HG03469 (cell line): ENCODE data around the gene NCF1.
"Not testable (repeated sequence)": the region's sequence is repeated elsewhere in the genome, so short reads cannot be mapped to it uniquely, and the experiment has no call there.

Experiments
- ATAC-seq: cut with Tn5 transposase; IDR thresholded peaks from one replicate; pipeline ENCODE4 v1.9.1; 2021; ENCODE audit warnings: mild to moderate bottlenecking, moderate library complexity, moderate number of reproducible peaks; ENCODE audit not compliant: unreplicated experiment

NCF1 gene

DNA sequence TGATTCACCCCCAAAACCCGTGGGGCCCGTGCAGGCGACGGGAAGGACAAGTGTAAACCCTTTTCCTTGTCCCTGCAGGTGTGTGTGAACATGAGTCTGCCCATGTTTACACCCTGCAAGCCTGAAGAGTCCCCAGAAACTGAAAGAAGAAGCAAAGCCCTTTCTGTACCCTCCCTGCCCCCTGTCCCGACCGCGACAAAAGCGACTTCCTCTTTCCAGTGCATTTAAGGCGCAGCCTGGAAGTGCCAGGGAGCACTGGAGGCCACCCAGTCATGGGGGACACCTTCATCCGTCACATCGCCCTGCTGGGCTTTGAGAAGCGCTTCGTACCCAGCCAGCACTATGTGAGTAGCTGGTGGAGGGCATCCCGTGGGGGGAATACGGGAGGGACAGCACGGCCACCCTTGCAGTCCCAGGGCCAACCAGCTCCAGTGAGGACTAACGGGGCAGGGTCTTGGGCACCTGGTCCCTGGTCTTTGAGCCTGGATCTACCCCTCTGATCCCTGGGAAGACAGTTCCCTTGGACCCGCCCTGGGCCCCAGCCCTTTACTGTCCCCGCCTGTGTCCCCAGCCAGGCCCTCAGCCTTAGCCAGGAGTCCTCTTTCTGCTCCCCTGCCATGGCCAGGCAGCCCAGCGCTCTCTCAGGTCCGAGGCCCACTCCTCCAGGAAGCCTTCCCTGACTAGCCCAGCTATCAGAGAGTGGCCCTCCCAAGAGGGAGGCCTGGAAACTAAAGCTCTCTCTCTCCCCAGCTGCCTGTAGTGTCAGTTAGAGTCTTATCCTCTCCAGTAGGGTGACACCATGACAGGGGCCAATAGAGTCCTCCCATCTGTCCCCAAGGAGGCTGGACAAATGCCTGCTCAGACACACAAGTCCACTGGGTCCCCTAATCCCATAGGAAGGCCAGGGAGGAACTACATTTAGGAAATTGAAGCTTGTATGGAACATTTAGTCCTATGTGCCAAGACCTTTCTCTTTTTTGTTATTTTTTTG is at the start of gene NCF1:
TSS of gene NCF1 (plus strand) at position 252 of the 991 bp plus-strand sequence. CDS start at position 273, 21 bp downstream.
- ATAC-seq = peak; percentile 77

DNA sequence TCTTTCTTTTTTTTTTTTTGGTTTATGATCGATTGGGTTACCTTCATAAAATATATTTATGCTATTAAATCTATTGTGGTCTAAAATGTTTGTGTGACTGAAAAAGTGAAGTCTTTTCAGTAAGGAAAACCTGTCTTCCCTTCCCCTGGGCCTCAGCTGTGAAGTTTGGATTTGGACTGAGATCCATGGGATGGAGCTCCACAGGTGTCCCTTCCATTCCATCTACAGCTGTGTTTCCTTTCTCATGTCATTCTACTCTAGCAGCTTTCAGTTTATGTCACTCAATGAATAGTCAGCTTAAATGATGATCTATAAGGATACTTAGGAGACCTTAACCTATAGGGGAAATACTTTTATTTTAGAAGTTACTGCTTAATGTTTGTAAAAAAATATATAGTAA is 48.0 kb upstream of the NCF1 start:
- no peak for ATAC-seq

DNA sequence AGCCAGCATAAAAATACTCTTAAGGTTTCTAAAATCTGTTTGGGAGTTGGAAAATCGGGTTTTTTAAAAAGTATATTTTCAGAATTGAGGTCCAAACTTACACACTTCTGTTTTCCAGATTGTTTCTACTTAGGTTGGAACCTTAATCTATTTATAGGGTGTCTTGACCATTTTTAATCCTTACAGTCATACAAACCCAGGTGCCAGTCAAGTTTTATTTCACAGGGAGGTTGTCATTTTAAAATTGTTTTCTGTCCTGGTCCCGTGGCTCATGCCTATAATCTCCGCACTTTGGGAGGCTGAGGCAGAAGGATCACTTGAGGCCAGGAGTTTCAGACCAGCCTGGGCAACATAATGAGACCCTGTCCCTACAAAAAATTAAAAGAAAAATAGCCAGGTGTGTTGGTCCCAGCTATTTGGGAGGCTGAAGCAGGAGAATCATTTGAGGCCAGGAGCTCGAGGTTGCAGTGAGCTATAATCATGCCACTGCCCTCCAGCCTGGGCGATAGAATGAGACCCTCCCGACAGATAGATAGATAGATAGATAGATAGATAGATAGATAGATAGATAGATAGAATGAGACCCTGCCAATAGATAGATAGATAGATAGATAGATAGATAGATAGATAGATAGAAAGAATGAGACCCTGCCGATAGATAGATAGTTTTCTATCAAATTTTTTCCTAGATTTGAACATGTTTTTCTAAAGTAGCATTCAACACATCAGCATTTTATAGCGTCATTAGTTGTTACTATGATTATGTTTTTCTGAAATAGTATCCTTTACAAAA is 47.3 kb upstream of the NCF1 start:
- ATAC-seq = no peak

DNA sequence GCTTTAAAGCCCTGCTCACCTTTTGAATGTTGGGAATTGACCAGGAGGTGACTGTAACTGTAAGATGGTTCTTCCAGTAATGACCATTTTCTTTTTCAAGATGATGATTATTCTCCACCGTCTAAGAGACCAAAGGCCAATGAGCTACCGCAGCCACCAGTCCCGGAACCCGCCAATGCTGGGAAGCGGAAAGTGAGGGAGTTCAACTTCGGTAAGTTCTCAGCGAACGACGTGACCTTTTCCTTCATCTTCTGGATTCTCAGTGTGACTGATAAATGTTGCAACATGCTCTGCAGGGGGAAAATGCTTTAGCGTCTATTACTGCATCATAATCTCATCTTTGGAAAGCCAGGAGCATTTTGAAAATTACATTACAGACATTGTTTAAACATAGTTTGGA is 45.1 kb upstream of the NCF1 start:
- not testable (repeated sequence) for ATAC-seq

DNA sequence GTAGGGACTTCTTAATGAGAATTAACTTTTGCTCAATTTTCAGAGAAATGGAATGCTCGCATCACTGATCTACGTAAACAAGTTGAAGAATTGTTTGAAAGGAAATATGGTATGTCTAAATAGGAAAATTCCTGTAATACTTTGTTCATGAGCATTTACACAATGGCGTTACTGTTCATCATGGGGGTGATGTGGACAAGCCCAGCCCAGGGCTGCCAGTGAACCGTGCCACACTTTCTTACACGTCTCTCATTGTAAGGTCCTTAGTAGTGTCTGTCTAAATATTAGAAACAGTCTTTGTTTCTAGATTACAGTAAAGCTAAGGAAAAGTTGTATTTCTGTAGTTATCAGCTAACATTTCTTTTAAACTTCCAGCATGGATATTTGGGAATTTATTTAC is 43.6 kb upstream of the NCF1 start:
- not testable (repeated sequence) for ATAC-seq

DNA sequence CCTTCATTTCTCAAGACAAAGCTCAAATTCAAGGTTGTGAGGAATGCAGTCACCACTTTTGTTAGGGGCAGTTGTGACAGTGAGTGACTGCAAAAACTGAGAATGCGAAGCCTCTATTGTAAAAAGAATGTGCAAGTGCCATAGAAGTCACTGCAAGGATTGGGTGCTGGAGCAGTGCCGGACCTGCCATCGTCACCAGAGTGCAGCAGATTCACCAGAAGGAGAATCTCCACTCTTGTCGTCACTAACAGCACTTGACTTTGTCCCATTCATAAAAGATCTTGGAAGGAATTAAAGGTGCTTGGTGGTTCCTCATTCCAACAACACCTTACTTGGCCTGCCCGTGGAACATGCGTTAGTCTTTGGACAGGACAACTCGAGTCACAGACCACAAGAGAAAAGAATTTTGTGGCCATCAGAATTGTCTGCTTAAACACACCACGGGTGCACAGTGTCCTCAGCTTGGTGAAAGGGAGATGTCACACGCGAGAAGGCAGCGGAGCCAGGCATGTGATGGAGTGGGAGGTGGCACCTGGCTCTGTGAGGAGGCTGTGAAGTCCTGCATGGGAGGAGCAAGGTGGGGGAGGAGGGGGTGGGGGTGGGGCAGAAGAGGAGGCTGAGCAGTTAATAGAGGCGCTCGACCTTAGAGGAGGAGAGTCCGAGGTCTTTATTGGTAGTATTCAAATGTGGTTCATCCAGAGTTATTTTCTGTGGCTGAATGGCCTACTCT is 33.7 kb upstream of the NCF1 start:
- ATAC-seq = not testable (repeated sequence)

DNA sequence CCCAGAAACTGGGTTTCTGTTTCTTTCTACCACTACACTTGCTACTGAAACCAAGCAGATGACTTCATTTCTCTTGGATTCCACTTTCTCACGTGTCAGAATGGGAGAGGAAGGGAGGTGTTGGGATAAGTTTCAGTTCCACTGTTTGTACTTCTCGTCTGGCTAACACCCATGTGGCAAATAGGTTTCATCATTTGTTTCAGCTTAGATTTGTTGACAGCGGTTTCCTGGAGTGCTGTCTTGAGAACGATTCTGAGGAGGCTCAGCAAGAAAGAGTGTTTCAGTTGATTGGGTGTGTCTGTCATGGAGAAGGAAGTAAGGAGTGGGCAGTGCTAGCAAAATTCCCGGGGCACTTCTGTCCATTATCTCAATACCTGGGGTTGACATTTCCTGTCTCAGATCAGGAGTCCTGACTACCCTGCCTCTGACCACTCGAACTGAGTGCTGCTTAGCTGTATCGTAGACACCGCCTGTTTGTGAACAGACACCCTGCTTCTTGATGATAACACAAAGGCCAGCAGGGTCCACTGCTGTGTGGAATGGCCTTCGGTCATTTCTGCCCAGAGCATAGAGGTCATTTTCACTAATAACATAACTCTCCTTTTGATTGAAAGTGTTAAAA is 29.8 kb upstream of the NCF1 start:
- not testable (repeated sequence) for ATAC-seq

DNA sequence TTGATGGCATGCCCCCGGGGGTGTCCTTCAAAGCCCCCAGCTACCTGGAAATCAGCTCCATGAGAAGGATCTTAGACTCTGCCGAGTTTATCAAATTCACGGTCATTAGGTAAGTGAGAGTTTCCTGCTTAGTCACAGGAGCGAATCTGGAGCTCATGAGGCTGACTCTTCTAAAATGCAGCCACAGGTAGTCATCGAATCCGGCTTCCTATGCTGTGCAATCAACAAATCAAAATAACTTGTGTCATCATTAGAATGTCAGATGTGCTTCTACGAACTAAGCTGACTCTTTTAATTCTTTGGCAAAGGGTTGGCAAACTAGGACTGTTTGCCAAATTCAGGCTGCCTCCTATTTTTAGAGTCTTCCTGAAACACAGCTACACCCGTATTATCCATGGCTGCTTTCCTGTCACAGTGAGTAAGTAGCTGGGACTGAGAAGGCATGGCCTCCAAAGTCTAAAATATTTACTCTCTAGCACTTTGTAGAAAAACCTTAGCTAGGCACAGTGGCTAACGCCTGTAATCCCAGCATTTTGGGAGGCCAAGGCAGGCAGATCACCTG is 19.8 kb upstream of the NCF1 start:
- ATAC-seq = not testable (repeated sequence)

DNA sequence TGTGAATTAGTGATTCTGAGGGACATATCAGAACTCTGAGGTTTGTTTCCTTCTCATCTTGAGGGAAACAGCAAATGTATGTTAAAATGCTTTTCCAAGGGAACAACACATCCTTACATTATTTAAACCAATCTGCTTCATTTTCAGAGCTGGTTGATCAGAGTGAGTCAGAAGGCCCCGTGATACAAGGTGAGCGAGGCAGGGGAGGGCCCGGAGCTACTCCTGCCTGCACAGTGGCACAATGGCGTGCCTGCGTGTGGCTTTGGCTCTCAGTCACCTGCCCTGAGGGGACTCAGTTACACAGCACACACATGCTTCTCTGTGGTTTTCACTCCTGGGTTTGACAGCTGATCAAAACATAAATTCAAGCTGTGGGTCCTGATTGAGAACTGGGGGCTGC is 17.1 kb upstream of the NCF1 start:
- not testable (repeated sequence) for ATAC-seq

DNA sequence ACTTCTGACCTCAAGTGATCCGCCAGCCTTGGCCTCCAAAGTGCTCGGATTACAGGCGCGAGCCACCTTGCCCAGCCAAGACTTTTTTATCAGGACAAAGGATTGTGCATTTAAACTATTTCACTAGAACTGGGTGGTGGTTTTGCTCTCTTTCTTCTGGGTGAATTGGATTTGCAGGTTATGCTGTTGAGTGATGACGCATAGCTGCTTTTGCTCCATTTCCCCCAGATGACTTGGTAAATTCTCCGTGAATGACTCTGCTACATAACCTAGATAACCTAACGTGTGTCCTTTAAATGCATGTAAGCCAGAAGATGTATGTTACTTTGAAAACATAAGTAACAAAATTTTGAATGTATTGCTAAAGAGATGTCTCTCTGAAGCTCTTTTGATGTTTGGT is 15.5 kb upstream of the NCF1 start:
- not testable (repeated sequence) for ATAC-seq

DNA sequence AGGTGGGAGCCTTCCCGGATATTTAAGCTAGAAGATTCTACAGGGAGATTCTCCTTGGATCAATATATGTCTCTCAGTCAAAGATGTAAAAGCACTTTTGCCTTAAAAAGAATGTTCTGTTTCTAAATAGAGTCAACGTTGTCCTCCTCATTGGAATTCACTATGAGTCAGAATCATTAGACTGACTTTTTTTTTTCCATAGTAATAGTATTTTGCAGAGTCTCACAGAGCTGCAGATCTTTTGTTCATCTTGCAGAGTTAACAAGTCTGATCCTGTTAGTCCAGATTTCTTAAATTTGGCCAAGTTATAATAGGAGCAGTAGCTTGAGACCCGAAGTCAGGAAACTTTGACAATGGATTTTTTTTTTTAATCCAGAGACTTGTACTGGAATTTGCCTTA is 14.8 kb upstream of the NCF1 start:
- ATAC-seq = not testable (repeated sequence)

DNA sequence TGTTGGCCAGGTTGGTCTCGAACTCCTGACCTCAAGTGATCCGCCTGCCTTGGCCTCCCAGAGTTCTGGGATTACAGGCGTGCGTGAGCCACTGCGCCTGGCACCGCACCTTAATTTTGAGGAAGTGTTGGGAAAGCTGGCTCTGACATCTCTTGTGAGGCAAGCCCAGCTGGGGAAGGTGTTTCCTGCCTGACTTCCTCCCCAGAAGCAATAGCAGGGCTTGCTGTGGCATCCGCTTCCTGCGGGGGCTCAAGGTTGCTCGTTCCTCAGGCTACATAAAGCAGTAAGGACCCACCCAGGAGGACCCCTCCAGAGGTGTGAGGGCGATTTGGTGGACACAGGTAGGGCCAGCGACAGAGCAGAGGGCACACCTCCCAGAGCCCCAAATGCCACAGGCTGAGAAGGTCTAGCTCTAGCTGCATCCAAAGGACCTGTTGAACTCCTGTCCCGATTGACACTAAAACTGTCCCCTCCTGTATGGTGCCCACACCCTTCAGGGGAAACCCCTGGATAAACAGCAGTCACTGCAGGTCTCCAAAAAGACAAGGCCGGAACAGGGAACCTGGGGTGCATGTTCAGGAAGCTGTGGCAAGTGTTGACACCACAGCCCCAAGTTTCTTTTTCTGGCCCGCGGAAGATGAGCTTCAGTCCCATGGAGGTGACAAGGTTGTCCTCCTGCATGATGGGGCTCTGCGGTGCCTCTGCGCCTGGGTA is 8.4 kb upstream of the NCF1 start:
- ATAC-seq = not testable (repeated sequence)

DNA sequence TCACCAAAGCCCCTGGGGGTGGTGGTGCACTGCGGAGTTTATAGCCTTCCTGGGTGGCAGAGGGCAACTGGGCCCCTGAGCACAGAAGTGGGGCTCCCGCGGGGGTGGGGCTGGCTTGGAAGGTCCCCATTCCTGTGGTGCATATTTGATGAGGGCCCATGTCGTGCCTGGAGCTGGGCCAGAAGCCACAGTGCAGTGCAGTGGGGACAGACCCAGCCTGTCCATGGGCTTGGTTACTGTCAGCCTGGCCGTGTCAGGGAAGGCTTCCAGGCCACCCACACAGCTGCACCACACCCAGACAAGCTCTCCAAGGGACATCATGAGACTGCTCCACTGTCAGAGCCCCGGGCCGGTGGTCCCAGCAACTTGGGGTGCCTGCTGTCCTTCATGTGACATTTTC is 7.3 kb upstream of the NCF1 start:
- ATAC-seq = not testable (repeated sequence)

DNA sequence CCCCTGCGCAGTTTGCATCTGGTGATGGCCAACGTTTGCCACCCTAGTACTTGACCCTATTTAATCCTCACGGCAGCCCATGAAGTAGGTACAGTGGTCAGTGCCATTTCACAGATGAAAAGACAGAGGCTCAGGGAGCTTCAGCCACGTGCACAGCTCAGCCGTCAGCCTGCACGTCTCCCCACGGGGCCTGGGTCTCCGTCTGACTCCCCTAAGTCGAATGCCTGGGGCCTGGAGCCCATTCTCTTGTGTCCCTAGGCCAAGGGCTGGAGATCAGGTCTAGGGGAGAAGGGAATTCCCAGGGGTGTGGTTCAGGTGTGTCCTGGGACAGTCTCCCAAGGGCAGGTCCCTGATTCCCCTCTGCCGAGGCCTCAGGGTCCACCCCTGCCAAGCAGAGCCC is 6.8 kb upstream of the NCF1 start:
- not testable (repeated sequence) for ATAC-seq

DNA sequence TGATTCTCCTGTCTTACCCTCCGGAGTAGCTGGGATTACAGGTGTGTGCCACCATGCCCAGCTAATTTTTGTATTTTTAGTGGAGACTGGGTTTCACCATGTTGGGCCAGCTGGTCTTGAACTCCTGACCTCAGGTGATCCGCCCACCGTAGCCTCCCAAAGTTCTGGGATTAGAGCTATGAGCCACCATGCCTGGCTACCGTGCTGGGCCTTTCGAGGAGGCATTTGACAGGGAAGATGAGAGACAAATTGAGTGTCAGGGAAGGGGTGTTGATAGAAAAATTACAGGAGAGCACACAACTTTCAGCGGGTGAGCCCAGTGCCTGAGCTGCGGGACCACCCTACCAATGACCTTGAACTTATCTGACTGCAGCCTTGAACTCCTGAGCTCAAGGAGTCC is 3.7 kb upstream of the NCF1 start:
- ATAC-seq = not testable (repeated sequence)

DNA sequence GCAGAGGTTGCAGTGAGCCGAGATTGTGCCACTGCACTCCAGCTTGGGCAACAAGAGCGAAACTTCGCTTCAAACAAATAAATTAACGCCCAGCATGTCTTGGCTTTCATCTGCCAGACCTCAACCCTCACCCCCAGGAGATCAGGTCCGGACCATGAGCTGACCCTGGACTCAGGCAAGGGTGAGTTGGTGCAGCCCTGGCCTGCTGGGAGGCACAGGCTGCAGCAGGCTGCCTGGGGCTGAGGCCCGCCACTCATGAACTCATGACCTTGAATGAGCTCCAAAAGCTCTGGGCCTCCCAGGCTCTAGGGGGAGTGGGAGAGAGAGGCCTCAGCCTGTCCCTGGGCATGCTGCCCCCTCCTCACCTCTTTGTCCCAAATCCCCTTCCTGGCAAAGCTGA is 1.7 kb upstream of the NCF1 start:
- not testable (repeated sequence) for ATAC-seq

DNA sequence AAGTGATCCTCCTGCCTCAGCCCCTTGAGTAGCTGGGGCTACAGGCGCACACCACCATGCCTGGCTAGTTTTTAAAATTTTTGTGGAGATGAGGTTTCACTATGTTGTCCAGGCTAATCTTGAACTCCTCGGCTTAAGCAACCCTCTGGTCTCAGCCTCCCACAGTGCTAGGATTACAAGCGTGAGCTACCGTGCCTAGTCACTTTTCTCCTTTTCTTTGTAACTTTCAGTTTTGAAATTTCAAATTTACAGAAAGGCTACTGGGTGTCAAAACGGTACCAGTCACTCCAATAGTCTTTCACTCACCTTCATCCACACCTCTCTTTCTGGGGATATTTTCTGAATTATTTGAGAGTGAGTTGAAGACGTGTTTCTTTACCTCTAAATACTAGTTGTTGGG is 1.3 kb downstream of the NCF1 start:
- ATAC-seq = not testable (repeated sequence)

DNA sequence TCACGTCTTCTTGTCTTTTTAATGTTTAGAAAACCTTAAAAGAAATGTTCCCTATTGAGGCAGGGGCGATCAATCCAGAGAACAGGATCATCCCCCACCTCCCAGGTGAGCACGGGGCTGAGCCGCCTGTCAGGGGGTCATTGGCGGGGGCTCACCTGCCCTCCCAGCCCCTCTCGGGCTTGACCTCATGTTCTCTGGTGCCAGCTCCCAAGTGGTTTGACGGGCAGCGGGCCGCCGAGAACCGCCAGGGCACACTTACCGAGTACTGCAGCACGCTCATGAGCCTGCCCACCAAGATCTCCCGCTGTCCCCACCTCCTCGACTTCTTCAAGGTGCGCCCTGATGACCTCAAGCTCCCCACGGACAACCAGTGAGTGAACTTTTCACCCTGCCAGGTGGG is 5.2 kb downstream of the NCF1 start:
- ATAC-seq = not testable (repeated sequence)

DNA sequence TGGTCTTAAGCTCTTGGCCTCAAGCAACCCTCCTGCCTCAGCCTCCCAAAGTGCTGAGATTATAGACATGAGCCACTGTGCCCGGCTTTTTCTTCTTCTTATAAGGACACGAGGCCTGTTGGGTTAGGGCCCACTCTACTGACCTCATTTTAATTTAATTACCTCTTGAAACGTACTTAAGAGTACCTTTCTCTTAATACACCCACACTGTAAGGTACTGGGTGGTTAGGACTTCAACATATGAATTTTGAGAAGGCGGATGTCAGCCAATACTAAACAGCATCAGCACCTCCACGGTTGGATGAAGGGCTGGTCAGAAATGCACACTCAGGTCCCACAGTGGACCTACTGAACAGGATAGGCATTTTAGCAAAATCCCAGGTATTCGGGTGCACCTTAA is 7.9 kb downstream of the NCF1 start:
- not testable (repeated sequence) for ATAC-seq
